H1 (cell line): ENCODE data around the gene KCNN1. TPM values are rescaled to one million over a fixed set of nuclear protein-coding genes. Genes with fewer than 3 reads are reported as not detected.

Experiments used
- E2F6 ChIP-seq: IDR thresholded peaks from 2 replicates; pipeline ENCODE4 v1.6.1; 2012; ENCODE audit warnings: inconsistent platforms
- GABPA ChIP-seq: IDR thresholded peaks from 2 replicates; pipeline ENCODE4 v1.6.1; 2011; ENCODE audit warnings: mild to moderate bottlenecking, low read length, moderate library complexity, borderline replicate concordance; ENCODE audit not compliant: insufficient read depth
- KDM1A ChIP-seq: fragments of 200-600, 300-600 bp; sonication (generic); IDR thresholded peaks from 2 replicates; pipeline ENCODE4 v1.7.1; 2016; ENCODE audit warnings: mild to moderate bottlenecking, low read length, borderline replicate concordance
- RFX5 ChIP-seq: IDR thresholded peaks from 2 replicates; pipeline ENCODE4 v1.6.1; 2011; ENCODE audit warnings: low read depth, low read length, improper control_type of control experiment, borderline replicate concordance
- polyA plus RNA-seq, 7 experiments: library from polyadenylated mRNA; depleted of rRNA in 3 of 7; stranded (reverse) in 5 of 7; unstranded in 2 of 7; fragments of >200 nt in 5 of 7; fragments of 200-250 nt in 2 of 7; gene quantifications; 1 replicate in 5 of 7; 2 replicates in 1 of 7; 4 replicates in 1 of 7; pipeline versions ENCODE4 v1.2.1 to v1.2.3, GENCODE V29; 2011 to 2013; ENCODE audit warnings: missing spikeins in 2 of 7, mixed read lengths in 2 of 7
- total RNA-seq: library from RNA; stranded (reverse); fragmentation: NEBNext Ultra II Directional; extraction: Animal tissue kit (Norgen Biotek cat#: 25700); gene quantifications from 2 replicates; pipeline ENCODE4 v1.2.1, GENCODE V29; 2021

KCNN1 gene
- total and polyA plus RNA-seq, 2 of the 8 experiments (the other 6 are each of a cell fraction or from before 2014, with no cell fraction given), result 11.0 to 12.5 TPM

DNA sequence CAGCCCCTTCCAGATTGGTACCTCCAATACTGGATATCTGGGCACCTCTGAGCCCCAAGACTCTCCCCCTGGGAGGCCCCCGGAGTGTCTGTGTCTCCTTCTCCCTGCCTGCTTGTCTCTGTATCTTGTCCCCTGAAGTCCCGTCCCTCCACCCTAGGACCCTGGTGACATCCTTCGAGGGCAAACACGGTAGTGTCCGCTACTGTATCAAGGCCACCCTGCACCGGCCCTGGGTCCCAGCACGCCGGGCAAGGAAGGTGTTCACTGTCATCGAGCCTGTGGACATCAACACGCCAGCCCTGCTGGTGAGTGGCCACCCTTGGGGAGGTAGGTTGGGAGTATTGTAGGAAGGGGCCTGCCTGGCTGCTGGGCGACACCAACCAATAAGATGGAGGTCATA lies 41.9 kb downstream of the KCNN1 start (continued):
- TF ChIP-seq E2F6, result no peak
- TF ChIP-seq KDM1A, result no peak
- no peak for TF ChIP-seq GABPA
- TF ChIP-seq RFX5, result no peak
